DOHH2 (cell line): ENCODE data around the gene WNT2B.

Experiments used
- EZH2phosphoT487 ChIP-seq: fragments of 200-600 bp; sonication (generic); IDR thresholded peaks from 2 replicates; pipeline ENCODE4 v1.6.1; 2017; ENCODE audit warnings: borderline replicate concordance, mild to moderate bottlenecking, antibody characterized with exemption, low read length, moderate library complexity, mixed read lengths
- TF ChIP-seq, protein P1 (sequence below): fragments of 200-600 bp; sonication (generic); IDR thresholded peaks from one replicate; pipeline ENCODE4 v1.5.1; 2014; ENCODE audit warnings: antibody characterized with exemption, mild to moderate bottlenecking, low read depth, low read length; ENCODE audit not compliant: poor library complexity, severe bottlenecking

DNA sequence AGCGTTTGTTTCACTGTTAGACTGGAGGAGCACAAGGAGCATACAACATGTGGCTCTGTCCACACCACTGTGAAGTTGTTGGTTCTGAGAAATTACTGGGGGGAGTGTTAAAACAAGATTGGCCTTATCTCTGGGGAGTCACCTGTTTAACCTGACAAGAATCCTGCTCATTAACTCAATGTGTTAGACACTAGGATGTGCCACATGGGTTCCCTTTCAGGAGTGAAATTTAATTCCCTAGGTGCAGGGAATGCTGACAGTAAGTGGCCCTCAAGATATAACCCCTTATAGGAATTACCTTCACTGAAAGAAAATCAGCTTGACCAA lies 45.8 kb upstream of the WNT2B start:
- TF ChIP-seq, protein P1, sequence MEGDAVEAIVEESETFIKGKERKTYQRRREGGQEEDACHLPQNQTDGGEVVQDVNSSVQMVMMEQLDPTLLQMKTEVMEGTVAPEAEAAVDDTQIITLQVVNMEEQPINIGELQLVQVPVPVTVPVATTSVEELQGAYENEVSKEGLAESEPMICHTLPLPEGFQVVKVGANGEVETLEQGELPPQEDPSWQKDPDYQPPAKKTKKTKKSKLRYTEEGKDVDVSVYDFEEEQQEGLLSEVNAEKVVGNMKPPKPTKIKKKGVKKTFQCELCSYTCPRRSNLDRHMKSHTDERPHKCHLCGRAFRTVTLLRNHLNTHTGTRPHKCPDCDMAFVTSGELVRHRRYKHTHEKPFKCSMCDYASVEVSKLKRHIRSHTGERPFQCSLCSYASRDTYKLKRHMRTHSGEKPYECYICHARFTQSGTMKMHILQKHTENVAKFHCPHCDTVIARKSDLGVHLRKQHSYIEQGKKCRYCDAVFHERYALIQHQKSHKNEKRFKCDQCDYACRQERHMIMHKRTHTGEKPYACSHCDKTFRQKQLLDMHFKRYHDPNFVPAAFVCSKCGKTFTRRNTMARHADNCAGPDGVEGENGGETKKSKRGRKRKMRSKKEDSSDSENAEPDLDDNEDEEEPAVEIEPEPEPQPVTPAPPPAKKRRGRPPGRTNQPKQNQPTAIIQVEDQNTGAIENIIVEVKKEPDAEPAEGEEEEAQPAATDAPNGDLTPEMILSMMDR = no peak
- TF ChIP-seq EZH2phosphoT487 = no peak
